ENCODE measurements around the gene USP35.

USP35 gene

DNA sequence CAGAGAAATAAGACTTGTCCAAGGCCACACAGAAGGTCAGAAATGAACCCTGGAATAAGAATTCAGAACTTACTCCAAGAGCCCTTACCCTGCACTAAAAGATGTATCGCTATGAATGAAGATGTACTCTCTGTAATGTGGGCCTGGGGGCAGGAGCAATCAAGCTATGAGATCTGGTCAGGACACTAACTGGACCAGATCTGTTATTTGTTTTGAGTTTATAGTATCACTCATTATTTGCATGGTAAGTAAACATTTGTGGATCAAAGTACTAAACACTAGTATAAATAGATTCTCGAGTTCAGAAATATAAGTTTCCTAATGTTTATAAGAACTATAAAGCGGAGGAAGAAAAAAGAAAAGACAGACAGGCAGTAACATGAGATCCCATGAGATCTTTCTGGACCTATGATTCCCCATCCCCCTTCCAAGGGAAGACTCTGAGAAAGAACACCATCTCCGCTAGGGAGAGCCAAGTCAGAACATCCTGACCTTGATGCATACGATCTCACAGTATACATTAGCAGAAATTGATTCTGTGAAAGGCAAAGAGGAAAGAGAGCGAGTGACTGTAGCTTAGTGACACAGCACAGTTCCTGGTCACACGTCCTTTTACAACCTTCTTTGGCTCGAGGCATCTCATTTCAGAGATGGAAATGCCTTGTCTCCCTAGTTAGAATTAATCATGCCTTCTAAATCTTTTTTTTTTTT, 71.2 kb downstream of the USP35 start:
- DNase-seq (ENCODE audit: low read depth) = no peak
- TF ChIP-seq, protein P1, sequence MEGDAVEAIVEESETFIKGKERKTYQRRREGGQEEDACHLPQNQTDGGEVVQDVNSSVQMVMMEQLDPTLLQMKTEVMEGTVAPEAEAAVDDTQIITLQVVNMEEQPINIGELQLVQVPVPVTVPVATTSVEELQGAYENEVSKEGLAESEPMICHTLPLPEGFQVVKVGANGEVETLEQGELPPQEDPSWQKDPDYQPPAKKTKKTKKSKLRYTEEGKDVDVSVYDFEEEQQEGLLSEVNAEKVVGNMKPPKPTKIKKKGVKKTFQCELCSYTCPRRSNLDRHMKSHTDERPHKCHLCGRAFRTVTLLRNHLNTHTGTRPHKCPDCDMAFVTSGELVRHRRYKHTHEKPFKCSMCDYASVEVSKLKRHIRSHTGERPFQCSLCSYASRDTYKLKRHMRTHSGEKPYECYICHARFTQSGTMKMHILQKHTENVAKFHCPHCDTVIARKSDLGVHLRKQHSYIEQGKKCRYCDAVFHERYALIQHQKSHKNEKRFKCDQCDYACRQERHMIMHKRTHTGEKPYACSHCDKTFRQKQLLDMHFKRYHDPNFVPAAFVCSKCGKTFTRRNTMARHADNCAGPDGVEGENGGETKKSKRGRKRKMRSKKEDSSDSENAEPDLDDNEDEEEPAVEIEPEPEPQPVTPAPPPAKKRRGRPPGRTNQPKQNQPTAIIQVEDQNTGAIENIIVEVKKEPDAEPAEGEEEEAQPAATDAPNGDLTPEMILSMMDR (IDR thresholded peaks at IDR 0.05; ENCODE audit: control insufficient read depth, insufficient read depth, low read depth, low read length, missing control alignments) = no peak
- no peak overlapping the region for H3K4me3 ChIP-seq (ENCODE audit: control insufficient read depth, low read depth, low read length)

DNA sequence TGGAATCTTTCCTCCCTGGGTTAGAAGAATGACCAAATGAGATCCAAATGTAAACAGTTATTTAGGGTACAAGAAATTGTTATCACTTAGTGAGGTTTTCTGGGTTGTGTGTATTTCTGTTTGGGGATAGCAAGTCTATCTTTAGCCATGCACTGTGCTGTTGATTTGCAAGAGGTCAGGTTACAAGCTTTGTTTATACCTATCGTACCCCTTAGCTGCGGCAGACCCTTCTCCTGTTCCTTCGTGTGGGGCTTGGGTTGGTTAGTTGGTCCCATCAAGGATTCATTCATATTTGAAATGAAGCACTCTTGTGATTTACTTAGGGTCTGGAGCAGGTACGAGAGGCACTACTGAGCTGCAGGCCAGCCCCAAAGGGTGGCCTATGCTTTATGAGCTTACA, 72.6 kb downstream of the USP35 start:
- TF ChIP-seq, protein P1 (IDR thresholded peaks at IDR 0.05; ENCODE audit: control insufficient read depth, insufficient read depth, low read depth, low read length, missing control alignments) = no peak
- no peak overlapping the region for H3K4me3 ChIP-seq (ENCODE audit: control insufficient read depth, low read depth, low read length)
- DNase-seq (ENCODE audit: low read depth) = no peak

DNA sequence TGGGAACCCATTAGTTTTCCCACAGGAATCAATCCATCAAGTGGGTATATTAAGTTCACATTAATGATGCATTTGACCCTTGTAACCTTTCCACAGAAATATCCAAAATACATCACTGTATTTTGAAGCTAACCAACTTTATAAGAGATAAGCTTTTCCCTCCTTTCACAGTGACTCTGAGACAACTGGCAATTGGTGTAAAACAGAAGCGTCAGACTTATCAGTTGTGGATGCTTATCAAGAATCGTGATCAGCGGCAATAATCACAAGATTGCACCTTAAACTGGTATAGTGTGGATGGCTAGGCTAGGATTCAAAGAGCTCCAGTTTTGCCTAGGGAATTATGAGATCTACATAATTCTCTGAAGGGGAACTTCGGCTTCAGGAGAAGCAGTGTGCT, 73.1 kb downstream of the USP35 start:
- DNase-seq (ENCODE audit: low read depth) = no peak
- no peak overlapping the region for H3K4me3 ChIP-seq (ENCODE audit: control insufficient read depth, low read depth, low read length)
- TF ChIP-seq, protein P1 (IDR thresholded peaks at IDR 0.05; ENCODE audit: control insufficient read depth, insufficient read depth, low read depth, low read length, missing control alignments) = no peak

DNA sequence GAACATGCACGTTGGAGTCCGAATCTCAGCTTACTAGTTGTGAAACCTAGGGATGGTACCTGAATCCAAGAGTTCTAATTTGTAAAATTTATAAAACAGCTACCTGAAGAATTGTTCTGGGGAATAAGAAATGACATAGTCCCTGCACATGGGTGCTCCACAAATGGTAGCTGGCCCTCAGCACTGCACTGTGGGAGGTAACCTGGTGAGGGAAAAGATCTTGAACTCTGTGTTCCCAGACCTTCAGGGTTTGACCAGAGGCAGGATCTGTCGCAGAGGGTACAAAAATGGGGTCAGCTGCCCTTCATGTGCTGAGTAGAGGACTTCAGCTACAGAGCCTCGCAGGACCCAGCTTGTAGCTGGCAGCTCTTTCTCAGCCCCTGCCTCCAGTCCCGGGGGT, 73.5 kb downstream of the USP35 start:
- no peak for DNase-seq (ENCODE audit: low read depth)
- TF ChIP-seq, protein P1 (IDR thresholded peaks at IDR 0.05; ENCODE audit: control insufficient read depth, insufficient read depth, low read depth, low read length, missing control alignments) = no peak

DNA sequence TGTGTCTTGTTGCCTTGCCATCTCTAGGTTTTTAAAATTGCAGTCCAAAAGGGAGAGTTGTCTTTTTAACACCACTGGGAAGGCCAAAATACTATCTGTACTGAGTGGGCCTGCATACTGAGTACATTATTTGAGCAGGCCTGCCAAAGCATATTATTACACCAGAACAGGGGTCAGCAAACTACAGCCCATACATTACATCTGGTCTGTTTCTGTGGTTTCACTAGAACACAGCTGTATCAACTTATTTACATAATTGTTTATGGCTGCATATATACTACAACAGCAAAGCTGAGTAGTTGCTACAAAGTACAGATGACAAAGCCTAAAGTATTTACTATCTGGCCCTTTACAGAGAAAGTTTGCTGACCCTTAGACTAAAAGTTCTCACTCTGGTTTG, 74.0 kb downstream of the USP35 start:
- no peak for DNase-seq (ENCODE audit: low read depth)
- TF ChIP-seq, protein P1 (IDR thresholded peaks at IDR 0.05; ENCODE audit: control insufficient read depth, insufficient read depth, low read depth, low read length, missing control alignments) = no peak
- H3K4me3 ChIP-seq (ENCODE audit: control insufficient read depth, low read depth, low read length) = no peak overlapping the region

More for the DNA sequence above, 73.5 kb downstream of the USP35 start:
- H3K4me3 ChIP-seq (ENCODE audit: control insufficient read depth, low read depth, low read length) = no peak overlapping the region

Measured in AG09309 (cell line).